Activated naive CD4-positive, alpha-beta T cell treated with anti-CD3 and anti-CD28 coated beads, Interleukin-2, amount 50 U/mL, for 24 hours (primary cell): Measurements from ENCODE around the gene NFATC1.

Source experiments
- H3K27ac Mint-ChIP-seq: one replicate; pipeline ENCODE4 v1.8.0; 2021; ENCODE audit warnings: mild to moderate bottlenecking, mixed read lengths
- H3K27me3 Mint-ChIP-seq: one replicate; pipeline ENCODE4 v1.8.0; 2021; ENCODE audit warnings: mixed read lengths
- H3K36me3 Mint-ChIP-seq: one replicate; pipeline ENCODE4 v1.8.0; 2021; ENCODE audit warnings: mixed read lengths
- H3K4me1 Mint-ChIP-seq: one replicate; pipeline ENCODE4 v1.8.0; 2021; ENCODE audit warnings: mixed read lengths
- H3K4me3 Mint-ChIP-seq: one replicate; pipeline ENCODE4 v1.8.0; 2021; ENCODE audit warnings: mild to moderate bottlenecking, mixed read lengths
- H3K9me3 Mint-ChIP-seq: one replicate; pipeline ENCODE4 v1.8.0; 2021; ENCODE audit warnings: mixed read lengths

The NFATC1 gene

DNA sequence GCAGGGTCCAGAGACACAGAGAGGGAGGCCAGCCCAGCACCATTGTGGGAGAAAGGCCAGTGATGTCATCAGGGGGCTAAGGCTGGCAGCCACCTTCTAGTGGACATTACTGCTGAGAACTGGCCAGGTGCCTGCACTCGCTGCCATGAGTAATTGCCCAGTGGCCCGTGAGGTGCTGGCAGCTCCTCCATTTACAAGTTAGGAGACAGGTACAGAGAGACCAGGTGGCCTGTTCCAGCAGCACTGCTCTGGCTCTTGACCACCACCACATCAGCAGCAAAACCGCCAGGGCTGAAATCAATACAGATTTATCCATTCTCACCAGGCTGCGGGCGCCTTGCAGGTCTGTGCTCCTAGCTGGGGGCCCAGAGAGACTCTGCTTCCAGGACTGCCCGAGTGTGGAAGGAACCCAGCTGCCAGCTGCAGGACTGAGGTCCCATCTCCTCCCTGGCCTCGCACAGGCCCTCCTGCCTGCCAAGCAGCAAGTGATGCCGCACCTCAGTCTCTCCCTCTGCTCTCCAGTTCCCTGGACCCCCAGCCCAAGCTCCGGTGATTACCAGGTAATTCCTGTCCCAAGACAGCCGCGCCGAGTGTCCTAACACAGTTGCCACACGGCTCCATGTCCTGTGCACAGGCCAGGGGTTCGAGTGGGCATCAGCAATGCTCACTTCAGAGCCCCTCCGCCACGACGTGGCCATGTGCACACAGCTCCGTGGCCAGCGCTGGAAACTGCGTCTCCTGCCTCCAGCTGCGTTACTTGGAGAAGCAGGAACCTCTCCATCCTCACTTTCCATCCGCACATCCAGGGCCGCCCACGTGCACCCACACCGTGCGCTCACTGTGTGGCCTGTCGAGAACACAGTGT is 182.9 kb downstream of the NFATC1 start:
- Mint-ChIP-seq H3K4me3 (no peak overlapping the region), H3K27ac (no peak overlapping the region), H3K36me3 (no peaks in the 10 kb centered on the region), H3K27me3 (no peaks in the 10 kb centered on the region), H3K4me1 (no peaks in the 10 kb centered on the region), H3K9me3 (no peaks in the 10 kb centered on the region)
